ENCODE results near the gene ITPRID1. TPM values are rescaled to one million over a fixed set of nuclear protein-coding genes. Genes with fewer than 3 reads are reported as not detected.

The ITPRID1 gene
- total RNA-seq, 1 experiment from 2014 or later, result 1.2 TPM

- Histone ChIP-seq H3K23ac (ENCODE audit: insufficient read length, low read depth, low read length) (no peak overlapping the region), H4K8ac (replicated peaks; ENCODE audit: insufficient read length, low read depth, low read length) (no peak overlapping the region), H3K4me1 (ENCODE audit: insufficient read depth, low read length) (peaks cover 11% of the 10 kb centered on the region)
Measured at GRCh38 chr7:31490796-31491314, 23.0 kb upstream of the ITPRID1 start.

More at GRCh38 chr7:31490796-31491314, 23.0 kb upstream of the ITPRID1 start:
- H3K9ac ChIP-seq (ENCODE audit: extremely low read depth, insufficient read length, low read length), result no peak overlapping the region
- H3K79me1 ChIP-seq (ENCODE audit: insufficient read depth, low read depth, low read length, poor library complexity, severe bottlenecking), result no peaks in the 10 kb centered on the region
- no peaks in the 10 kb centered on the region for H3K79me2 ChIP-seq (ENCODE audit: insufficient read depth, low read length)
- no peak overlapping the region for H3K4me3 Mint-ChIP-seq
- no peaks in the 10 kb centered on the region for H3K27me3 Mint-ChIP-seq (ENCODE audit: low read depth)
- no peak overlapping the region for H2BK120ac ChIP-seq (ENCODE audit: low read depth, low read length, poor library complexity, severe bottlenecking)
- no peaks in the 10 kb centered on the region for H3K36me3 Mint-ChIP-seq (ENCODE audit: insufficient read depth in 1 of 3, low read depth in 3 of 3)
- DNase-seq, result no peak
- H3K27ac Mint-ChIP-seq, result no peak overlapping the region
- no peak for TF ChIP-seq CTCF (conservative IDR thresholded peaks at IDR 0.05)
- no peaks in the 10 kb centered on the region for H4K20me1 ChIP-seq (ENCODE audit: control insufficient read depth, insufficient read depth, insufficient read length)
- no peak overlapping the region for H3T11ph ChIP-seq (ENCODE audit: low read length)
- no peak overlapping the region for H4K91ac ChIP-seq (ENCODE audit: insufficient read length, low read depth, low read length)
- no peak overlapping the region for H3K56ac ChIP-seq (ENCODE audit: insufficient read length, low read depth, low read length)
- no peak overlapping the region for H2BK12ac ChIP-seq (ENCODE audit: insufficient read length, low read depth, low read length)
- H3K27ac ChIP-seq (ENCODE audit: insufficient read length, low read depth, low read length), result no peak overlapping the region
- no peak overlapping the region for H3K4me2 ChIP-seq (ENCODE audit: insufficient read depth, insufficient read length, low read length)
- H3K4ac ChIP-seq (ENCODE audit: low read depth, low read length), result no peak overlapping the region
- H2BK5ac ChIP-seq (ENCODE audit: insufficient read length, low read length), result no peak overlapping the region
- H3K4me1 Mint-ChIP-seq, result peaks cover 24 to 43% of the 10 kb centered on the region in 2 experiments
- H2AK5ac ChIP-seq (ENCODE audit: insufficient read length, low read length), result no peak overlapping the region
- no peak overlapping the region for H3K14ac ChIP-seq (ENCODE audit: insufficient read depth, low read length)
- no peak overlapping the region for H3K18ac ChIP-seq (ENCODE audit: insufficient read length, low read depth, low read length)
- no peaks in the 10 kb centered on the region for H3K9me3 ChIP-seq (ENCODE audit: control insufficient read depth, low read depth, low read length)
- H2AFZ ChIP-seq (ENCODE audit: low read length), result no peak overlapping the region
- no peak overlapping the region for H2BK20ac ChIP-seq (ENCODE audit: low read depth, low read length, poor library complexity, severe bottlenecking)
- no peak overlapping the region for H4K5ac ChIP-seq (ENCODE audit: insufficient read length, low read depth, low read length)
- H2BK15ac ChIP-seq (ENCODE audit: low read depth, low read length), result no peak overlapping the region
- no peaks in the 10 kb centered on the region for H3K9me3 Mint-ChIP-seq
- WGBS (ENCODE audit: extremely low coverage, insufficient read length, low lambda C conversion rate), result no CpG with 5 or more reads among the region's 2 CpGs
- no peaks in the 10 kb centered on the region for H3K23me2 ChIP-seq (ENCODE audit: insufficient read length, low read depth, low read length, poor library complexity, severe bottlenecking)
- H3K27me3 ChIP-seq (ENCODE audit: insufficient read depth, low read length), result no peaks in the 10 kb centered on the region
